ENCODE results near the gene TMEM129.

DNA sequence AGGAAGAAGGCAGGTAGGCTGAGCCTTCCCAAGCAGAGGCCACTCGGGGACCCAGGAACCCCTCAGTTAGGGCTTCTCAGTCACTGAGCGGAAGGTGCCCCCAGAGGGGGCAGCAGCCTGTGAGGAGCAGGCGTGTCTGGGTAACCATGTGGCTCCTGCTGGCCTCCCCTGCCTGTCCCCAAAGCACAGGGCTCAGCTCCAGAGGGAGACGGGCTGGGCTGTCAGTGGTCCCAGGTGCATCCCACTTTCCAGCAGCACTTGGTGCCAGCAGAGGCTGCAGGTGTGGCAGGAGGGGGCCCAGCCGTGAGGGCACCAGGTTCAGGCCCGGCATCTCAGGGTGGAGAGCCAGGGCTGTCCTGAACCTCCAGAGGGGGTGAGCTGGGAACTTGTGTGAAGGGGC, 22.9 kb upstream of the TMEM129 start:
- TF ChIP-seq, protein P1, sequence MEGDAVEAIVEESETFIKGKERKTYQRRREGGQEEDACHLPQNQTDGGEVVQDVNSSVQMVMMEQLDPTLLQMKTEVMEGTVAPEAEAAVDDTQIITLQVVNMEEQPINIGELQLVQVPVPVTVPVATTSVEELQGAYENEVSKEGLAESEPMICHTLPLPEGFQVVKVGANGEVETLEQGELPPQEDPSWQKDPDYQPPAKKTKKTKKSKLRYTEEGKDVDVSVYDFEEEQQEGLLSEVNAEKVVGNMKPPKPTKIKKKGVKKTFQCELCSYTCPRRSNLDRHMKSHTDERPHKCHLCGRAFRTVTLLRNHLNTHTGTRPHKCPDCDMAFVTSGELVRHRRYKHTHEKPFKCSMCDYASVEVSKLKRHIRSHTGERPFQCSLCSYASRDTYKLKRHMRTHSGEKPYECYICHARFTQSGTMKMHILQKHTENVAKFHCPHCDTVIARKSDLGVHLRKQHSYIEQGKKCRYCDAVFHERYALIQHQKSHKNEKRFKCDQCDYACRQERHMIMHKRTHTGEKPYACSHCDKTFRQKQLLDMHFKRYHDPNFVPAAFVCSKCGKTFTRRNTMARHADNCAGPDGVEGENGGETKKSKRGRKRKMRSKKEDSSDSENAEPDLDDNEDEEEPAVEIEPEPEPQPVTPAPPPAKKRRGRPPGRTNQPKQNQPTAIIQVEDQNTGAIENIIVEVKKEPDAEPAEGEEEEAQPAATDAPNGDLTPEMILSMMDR (IDR thresholded peaks at IDR 0.05; ENCODE audit: low read length), result no peak
- TF ChIP-seq EZH2phosphoT487 (IDR thresholded peaks at IDR 0.05; ENCODE audit: low read length), result no peak
